Lower leg skin (tissue), 3 donors: ENCODE data around the gene MCOLN1.

ENCODE experiments used
- CTCF ChIP-seq, 3 donors: fragments of 450-650 bp; IDR thresholded peaks; one replicate each; pipeline ENCODE4 v1.5.1; 2016; ENCODE audit warnings: antibody characterized with exemption in 3 of 3, mild to moderate bottlenecking in 3 of 3, moderate library complexity in 2 of 3
- POLR2A ChIP-seq, 2 donors: fragments of 450-650 bp; IDR thresholded peaks; one replicate each; pipeline ENCODE4 v1.6.1; 2016 to 2017; ENCODE audit warnings: antibody characterized with exemption in 2 of 2, mild to moderate bottlenecking in 1 of 2, moderate library complexity in 1 of 2

- no peak for TF ChIP-seq POLR2A (IDR thresholded peaks at IDR 0.05)
- no peak for TF ChIP-seq CTCF (IDR thresholded peaks at IDR 0.05)
These were observed 2.9 kb upstream of the MCOLN1 start for GRCh38 chr19:7519361-7520130.
